NCI-H526 treated with DMSO at 0.1 percent for 48 hours (cell line): ENCODE data around the gene NR4A1.

ENCODE experiments used
- DNase-seq: peaks from one replicate; lab custom pipeline; 2025; lab: John Stamatoyannopoulos, UW

The NR4A1 gene

DNA sequence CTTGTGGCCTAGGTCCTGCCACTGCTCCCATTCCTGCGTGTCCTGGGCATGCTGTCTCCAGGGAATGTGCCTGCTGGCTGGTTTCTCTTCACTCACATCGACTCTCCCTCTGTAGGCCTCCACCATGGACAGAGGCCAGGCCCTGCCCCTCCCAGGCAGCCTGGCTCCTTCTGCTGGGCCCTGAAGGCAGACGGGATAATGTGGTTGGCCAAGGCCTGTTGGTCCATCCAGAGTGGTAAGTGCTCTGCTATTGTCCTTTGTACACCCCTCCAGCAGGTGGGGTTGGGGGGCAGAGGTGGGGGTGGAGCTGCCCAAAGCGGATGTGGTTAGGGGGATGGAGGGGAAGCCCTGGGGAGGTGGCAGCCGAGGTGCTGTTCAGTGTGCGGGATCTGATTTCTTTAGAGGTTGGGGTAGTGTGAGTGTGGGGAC, 9.5 kb upstream of the NR4A1 start:
- no peak for DNase-seq

DNA sequence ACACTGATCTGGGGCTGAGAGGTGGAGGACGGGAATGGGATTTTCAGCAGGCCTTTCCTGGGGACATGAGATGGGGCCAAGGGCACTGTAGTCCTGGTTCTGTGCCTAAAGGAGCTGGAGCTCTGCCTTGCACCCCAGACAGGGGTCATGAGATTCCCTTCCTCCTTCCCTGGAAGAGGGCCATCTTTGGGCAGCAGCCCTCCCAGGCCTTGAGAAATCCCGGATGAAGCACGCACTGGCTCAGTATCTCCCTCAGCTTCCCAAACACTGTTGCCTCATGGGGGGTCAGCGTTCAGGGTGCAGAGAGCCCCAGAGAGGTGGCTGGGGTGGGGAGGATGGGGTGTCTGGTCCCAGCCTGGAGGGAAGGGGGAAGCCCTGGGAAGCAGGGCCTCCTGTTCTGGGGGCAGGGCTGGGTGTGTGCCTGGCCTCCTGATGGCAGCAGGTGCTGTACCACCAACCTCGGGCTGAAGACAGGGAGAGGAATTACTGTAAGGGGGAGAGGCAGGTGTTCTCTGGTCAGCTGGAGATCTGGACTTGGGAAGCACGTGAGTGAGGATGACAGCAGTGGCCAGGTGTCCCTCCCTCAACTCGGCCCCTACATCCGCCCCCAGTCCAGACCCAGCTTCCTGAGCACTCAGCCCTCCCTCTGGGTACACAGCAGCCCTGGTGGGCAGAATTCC, 8.4 kb upstream of the NR4A1 start:
- no peak for DNase-seq

DNA sequence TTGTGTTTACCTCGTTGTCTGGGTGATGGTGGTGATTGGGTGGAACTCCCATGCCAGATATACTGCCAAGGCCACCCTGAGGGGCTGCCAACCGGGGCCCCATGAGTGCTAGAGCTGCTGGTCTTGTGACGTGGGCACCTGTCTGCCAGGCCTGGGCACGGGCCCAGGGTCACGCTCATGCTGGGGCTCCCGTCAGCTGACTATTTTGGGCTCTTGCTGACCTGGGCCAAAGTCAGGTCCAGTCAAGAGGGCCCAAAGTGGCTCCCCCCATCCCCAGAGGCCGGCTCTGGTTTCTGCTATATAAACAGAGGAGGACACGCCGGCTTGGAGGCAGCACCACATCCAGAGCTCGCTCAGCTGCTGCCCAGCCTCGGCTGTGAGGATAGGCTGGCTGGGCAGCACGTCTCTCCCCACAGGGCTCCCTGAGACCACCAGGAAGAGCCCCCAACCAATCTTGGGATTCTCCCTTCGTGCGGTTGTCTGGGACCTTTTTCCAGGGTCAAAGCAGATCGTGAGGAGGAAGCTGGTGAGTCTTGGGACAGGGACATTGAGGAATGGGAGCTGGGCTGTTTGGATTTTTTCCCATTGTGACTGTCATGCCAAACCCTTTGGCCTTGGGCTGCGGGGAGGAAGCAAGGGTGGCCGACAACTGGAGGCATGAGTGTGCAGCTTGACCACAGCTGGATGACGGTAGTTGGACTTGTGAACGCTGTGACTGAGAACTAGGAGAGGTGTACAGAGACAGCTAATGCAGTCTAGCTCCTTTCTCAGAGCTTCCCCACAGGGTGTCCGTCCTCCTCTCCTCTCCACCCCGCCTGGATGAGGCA, 7.6 kb upstream of the NR4A1 start:
- DNase-seq: no peak

DNA sequence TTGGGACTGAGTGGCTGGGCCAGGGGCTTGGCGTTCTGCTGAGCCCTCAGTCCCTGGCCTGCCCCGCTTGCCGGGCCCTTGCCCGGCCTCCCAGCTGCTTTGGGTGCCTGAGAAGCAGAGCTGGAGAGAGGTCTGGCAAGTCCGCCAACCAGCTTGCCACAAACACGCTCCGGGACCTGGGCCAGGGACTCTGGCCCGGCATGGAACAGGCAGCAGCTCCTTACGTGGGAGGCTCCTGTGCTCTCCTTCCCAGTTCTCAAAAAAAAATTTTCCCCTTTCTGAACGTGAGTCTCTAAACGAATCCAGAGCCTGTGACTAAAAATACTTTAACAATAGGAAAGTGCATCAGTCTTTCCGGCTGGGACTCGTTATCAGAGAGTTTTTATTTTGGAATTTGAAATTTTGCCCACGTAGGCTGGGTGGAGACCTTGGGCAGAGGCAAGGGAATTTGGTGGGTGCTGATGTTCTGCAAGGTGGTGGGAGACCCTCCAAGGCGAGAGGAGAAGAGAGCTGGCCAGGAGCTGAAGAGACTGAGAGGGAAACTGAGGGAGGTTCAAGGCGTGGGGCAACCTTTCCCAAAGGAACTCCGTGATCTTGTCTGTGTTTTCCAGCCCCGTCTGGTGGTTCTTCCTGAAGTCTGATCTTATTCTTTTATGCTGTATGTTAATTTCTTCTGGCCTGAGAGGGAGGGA, 6.8 kb upstream of the NR4A1 start:
- no peak for DNase-seq

DNA sequence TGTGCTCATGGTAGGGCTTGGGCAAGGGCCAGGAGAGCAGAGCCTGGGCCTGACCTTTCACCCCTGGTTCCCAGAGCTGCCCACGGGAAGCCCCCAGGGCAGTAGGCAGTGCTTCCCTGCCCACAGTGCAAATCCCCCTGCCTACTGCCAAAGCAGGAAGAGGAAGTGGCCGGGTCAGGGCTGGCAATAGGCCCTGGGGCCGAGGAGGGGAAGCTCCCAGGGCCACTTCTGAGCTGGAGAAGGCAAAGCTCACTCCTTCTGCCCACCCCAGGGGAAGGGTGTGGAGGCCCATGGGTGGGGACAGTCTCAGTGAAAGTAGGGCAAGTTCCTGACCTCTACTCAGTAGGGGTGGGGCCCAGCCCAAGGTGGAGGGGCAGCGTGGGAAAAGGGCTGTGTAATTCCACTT, 5.4 kb upstream of the NR4A1 start:
- no peak for DNase-seq

DNA sequence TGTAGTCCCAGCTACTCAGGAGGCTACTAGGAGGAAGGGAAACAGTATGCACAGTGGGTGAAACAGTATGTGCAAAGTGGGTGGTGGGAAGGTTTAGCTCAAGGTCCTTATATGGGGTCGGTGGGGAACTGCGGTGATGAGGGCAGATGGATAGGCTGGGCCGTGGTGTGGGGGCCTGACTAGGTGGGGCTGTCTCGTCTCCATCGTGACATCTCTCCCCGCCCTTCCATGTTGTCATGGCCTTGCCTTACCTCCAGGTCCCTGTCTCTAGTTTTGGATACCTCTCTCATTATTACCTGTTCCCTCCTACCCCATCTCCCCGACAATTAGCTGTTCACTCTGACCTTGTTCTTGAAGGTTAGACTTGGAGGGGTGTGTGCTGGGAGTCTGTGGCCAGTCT, 4.4 kb upstream of the NR4A1 start:
- no peak for DNase-seq

DNA sequence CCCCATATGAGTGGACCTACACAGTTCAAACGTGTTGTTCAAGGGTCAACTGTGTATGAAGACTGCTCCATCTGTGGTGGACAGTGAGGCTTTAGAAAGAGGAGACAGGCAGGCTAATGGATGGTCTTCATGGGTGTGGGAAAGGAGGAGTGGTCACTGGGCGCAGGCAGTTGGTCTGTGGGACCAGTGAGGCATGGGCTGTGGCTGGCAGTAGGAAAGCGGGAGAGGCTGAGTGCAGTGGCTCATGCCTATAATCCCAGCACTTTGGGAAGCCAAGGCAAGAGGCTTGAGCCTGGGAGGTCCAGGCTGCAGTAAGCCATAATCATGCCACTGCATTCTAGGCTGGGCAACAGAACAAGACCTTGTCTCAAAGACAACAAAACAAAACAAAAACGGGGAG, 2.0 kb upstream of the NR4A1 start:
- no peak for DNase-seq

DNA sequence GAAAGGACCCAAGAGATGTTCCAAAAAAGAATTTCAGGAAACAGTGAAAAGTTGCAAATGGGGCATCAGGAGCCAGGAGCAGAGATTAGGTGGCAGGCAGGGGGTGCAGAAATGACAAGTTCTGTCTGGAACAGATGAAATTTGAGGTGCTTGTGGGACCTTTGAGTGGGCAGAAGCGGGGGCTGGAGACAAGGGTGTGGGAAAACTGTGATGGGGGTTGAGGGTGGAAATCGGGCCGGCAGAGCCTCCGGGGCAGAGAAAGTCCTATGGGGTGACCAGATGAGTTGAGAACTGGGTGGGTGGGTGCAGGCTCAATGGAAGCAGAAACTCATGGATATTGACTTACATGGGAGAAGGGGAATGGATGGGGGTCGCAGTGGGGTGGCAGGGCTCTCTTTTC, 1.6 kb upstream of the NR4A1 start:
- no peak for DNase-seq

DNA sequence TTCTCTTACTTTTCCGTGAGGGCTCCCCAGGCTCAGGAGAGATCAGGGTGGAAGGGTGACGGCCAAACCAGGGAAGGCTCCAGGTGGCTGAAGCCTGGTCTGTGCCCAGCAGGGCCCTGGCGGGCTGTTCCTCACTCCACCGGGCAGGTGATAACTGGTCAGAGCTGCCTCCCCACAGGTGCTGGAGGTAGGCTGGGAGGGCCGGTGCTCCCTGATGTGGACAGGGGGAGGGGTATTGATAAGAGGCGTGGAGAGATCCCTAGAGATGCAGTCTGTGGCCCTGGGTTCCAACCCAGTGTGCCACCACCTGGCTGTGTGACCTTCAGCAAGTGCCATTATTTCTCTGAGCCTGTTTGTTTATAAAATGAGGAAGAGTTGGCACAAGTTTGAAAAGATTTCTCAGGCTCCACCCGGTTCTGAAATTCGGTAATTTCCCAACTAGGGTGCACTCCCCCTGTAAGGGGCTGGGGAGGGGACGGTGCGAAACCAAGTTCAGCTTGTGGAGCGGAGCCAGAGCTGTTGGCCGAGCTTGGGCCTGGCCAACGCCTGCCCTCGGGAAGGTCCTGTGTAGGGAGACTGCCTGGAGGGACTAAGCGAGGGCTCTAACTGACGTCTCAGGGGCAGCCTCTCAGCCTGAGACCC, 1.0 kb upstream of the NR4A1 start:
- DNase-seq: no peak

DNA sequence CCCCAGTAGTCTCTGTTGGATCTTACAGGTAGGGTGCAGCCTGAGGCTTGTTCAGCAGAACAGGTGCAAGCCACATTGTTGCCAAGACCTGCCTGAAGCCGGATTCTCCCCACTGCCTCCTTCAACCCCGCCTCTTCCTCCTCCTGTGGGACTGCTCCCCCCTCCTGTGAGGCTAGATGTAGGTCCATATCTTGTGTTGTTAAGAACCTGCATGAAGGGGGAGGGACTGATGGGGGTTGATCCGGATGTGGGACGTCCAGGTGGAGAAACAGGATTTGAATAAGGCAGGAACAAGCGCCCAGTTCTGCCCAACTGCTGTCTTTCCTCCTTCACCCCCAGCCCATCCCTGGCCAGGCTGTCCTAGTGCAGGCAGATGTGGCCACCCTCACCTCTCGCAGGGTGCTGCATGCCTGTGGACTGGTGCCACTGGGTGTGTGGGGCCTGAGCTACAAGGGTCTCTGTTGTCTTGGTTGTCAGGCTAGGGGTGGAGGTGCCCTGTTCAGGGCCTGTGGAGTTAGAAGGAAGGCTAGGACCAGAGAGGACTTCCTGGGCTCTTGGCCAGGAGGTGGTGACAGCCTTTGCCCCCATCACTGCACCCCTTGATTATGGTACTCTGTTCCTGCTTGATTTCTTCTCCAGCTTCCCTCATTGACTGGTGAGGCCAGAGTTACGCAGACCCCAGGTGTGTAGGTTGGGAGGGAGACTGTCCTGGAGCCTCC, 1.4 kb downstream of the NR4A1 start:
- DNase-seq: no peak

DNA sequence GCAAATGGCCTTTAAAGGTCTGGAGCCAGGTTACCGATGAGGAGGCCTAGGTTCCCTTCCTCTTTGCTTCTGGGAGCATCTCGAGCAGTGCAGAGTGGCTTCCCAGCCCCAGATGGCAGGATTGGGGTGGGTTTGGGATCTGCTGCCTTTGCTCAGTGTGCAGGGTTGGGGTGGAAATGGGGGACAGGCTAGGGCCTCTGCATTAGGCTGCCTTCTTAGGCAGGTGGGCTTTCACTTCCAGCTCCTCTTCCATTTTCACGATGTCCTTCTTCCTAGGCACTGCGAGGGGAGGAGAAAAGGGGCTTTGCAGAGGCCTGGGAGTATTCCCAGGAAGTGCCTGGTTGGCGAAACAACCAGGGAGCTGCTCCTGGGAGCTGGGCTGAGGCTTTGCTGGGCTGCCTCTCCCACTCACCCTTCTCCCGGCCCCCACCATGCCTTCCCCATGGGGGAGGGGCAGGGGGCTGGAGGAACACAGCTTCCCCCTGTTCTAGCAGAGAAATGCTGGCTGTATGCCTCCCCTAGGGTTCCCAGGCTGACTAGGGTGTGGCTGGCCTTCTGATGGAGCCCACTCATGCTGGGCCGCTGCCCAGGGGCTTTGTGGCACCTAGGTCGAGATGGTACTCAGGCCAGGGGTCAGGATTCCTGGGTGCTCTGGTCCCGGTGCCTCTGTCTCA, 2.4 kb downstream of the NR4A1 start:
- no peak for DNase-seq

DNA sequence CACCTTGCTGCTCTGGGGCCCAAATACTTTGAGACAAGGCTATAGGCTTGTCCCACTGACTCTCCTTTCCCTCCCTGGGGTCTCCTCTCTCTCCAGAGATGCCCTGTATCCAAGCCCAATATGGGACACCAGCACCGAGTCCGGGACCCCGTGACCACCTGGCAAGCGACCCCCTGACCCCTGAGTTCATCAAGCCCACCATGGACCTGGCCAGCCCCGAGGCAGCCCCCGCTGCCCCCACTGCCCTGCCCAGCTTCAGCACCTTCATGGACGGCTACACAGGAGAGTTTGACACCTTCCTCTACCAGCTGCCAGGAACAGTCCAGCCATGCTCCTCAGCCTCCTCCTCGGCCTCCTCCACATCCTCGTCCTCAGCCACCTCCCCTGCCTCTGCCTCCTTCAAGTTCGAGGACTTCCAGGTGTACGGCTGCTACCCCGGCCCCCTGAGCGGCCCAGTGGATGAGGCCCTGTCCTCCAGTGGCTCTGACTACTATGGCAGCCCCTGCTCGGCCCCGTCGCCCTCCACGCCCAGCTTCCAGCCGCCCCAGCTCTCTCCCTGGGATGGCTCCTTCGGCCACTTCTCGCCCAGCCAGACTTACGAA, 3.1 kb downstream of the NR4A1 start:
- no peak for DNase-seq

DNA sequence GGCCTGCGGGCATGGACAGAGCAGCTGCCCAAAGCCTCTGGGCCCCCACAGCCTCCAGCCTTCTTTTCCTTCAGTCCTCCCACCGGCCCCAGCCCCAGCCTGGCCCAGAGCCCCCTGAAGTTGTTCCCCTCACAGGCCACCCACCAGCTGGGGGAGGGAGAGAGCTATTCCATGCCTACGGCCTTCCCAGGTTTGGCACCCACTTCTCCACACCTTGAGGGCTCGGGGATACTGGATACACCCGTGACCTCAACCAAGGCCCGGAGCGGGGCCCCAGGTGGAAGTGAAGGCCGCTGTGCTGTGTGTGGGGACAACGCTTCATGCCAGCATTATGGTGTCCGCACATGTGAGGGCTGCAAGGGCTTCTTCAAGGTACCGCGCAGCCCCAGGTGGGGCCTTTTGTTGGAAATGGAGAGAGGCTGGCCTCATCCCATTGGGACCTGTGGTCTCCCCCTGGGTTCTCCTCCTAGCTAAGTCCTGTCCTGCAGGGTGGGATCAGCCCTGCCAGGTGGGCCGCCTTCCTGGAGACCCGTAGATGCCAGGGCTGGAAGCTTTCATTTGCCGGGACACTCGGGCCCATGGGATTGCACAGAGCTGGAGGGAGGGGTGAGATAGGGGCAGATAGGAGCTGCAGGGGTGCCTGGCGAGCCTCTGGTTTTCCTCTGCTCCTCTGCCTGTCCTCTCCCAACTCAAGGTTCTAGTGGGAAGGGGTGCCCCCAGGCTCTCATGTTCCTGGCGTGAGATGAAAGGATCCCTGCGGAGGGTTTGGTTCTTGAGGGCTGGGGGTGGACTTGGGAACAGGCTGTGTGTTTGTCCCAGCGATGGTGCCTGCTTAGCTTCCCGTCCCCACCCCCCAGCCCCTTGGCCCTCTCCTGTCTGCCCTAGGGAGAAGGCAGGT, 3.8 kb downstream of the NR4A1 start:
- no peak for DNase-seq

DNA sequence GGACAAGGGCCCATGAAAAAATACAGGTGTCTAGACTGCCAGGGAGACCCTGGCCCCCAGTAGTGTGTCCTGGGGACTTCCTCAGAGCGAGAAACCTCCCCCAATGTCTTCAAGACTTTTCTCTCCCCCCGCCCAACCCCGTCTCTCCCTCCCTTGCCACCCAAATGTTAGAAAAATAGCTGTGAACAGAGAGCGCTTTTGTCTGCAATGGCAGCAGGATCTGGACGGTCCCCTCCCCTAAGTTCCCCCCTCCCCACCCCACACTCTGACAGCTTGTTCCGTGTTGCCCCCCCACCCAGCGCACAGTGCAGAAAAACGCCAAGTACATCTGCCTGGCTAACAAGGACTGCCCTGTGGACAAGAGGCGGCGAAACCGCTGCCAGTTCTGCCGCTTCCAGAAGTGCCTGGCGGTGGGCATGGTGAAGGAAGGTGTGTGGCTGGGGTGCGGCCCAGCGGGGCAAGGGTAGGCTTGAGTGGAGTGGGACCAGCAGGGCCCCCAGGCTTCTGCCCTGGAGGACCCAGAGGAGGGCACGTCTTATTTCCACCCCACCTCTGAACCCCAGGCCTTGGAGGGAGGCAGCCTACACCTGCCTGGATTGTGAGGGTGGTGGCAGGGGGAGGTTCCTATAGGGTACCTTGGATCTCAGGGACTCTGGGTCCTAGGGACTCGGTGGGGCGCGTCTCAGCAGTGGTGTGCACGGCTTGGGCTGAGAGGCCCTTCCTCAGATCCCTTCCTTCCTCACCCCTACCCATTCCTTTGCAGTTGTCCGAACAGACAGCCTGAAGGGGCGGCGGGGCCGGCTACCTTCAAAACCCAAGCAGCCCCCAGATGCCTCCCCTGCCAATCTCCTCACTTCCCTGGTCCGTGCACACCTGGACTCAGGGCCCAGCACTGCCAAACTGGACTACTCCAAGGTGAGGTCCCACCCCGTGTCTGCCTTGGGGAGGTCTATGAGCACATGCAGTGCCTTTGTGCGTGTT, 4.8 kb downstream of the NR4A1 start:
- DNase-seq: no peak

DNA sequence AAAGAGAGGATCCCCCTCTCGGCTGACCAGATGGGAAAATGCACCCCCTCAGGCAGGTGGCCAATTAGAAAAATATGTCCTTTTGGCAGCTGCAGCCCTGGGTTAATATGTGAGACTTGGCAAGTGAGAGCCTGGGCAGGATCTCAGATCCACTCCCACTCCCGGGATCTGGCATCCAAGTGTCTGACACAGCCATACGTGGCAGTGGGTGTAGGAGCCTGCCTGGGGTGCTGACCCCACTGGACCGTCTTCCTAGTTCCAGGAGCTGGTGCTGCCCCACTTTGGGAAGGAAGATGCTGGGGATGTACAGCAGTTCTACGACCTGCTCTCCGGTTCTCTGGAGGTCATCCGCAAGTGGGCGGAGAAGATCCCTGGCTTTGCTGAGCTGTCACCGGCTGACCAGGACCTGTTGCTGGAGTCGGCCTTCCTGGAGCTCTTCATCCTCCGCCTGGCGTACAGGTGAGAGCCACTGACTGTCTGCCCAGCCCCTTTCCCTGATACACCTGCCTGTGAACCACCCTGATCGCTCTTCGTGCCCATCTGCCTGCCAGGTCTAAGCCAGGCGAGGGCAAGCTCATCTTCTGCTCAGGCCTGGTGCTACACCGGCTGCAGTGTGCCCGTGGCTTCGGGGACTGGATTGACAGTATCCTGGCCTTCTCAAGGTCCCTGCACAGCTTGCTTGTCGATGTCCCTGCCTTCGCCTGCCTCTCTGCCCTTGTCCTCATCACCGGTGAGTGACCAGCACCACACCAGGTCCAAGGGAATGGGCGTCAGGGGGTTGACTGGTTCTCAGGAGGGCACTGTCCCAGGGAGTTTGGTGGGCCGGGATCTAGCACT, 5.8 kb downstream of the NR4A1 start:
- no peak for DNase-seq

DNA sequence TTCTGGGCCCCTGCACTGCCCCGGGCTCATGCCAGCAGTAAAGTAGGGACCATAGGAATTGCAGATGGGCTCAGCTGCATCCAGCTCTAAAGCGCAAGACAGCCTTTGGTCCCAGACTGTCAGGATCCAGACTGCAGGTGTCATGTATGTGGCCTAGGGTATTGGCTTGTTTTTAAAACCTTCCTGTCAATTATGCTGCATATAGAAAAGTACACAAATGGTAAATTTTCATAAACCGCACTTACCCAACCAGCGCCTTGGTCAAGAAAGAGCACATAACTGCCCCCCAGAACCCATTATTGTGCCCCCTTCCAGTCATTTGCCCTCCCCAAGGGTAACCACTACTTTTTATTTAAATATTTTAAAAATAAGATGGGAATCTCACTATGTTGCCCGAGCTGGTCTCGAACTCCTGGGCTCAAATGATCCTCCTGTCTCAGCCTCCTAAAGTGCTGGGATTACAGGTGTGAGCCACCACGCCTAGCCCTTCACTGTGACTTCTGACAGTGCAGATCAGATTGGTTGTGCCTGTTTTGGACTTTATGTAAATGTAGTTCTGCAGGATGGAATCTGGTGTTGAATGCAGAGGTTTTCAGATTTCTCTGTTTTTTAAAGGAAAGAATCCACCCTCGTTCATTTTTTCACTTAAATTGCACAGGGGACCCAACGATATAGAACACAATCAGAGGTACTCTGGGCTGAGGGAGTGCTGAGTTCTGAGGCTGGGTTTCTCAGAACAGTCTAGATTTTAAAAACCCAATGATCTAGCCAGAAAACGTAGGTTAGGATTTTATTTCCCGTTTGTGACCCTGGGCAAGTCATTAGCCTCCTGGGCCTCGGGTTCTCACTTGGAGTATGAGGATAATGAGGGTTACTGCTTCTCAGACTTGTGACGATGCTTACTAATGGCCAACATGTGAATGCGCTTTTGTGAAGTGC, 6.7 kb downstream of the NR4A1 start:
- DNase-seq: no peak
